ENCODE results near the gene BCAS1.

- TF ChIP-seq, protein P1, sequence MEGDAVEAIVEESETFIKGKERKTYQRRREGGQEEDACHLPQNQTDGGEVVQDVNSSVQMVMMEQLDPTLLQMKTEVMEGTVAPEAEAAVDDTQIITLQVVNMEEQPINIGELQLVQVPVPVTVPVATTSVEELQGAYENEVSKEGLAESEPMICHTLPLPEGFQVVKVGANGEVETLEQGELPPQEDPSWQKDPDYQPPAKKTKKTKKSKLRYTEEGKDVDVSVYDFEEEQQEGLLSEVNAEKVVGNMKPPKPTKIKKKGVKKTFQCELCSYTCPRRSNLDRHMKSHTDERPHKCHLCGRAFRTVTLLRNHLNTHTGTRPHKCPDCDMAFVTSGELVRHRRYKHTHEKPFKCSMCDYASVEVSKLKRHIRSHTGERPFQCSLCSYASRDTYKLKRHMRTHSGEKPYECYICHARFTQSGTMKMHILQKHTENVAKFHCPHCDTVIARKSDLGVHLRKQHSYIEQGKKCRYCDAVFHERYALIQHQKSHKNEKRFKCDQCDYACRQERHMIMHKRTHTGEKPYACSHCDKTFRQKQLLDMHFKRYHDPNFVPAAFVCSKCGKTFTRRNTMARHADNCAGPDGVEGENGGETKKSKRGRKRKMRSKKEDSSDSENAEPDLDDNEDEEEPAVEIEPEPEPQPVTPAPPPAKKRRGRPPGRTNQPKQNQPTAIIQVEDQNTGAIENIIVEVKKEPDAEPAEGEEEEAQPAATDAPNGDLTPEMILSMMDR (conservative IDR thresholded peaks at IDR 0.05) = no peak
- no peak for TF ChIP-seq ZFX (IDR thresholded peaks at IDR 0.05)
Observed at GRCh38 chr20:53896647-53897046, 173.7 kb downstream of the BCAS1 start.

Measured in C4-2B (cell line).